HUES48 (cell line): Measurements from ENCODE around the gene PYGB.
"Not testable (repeated sequence)": the region's sequence is repeated elsewhere in the genome, so short reads cannot be mapped to it uniquely, and the experiment has no call there.

Experiments
- H3K27ac ChIP-seq: one replicate; pipeline ENCODE4 v1.7.0; 2013; ENCODE audit warnings: low read depth, low read length, inconsistent platforms
- H3K27me3 ChIP-seq: 2 replicates; pipeline ENCODE4 v1.6.1; 2013; ENCODE audit warnings: mild to moderate bottlenecking, low read length; ENCODE audit not compliant: control insufficient read depth, insufficient read depth
- H3K36me3 ChIP-seq: 2 replicates; pipeline ENCODE4 v1.6.1; 2013; ENCODE audit warnings: low read length; ENCODE audit not compliant: control insufficient read depth, insufficient read depth
- H3K4me1 ChIP-seq: 2 replicates; pipeline ENCODE4 v1.6.1; 2013; ENCODE audit warnings: mild to moderate bottlenecking, low read length; ENCODE audit not compliant: control insufficient read depth, insufficient read depth
- H3K4me3 ChIP-seq: 2 replicates; pipeline ENCODE4 v1.5.1; 2013; ENCODE audit warnings: mild to moderate bottlenecking, low read depth, low read length
- H3K9ac ChIP-seq: 2 replicates; pipeline ENCODE4 v1.6.1; 2013; ENCODE audit warnings: mild to moderate bottlenecking, low read depth, low read length, moderate library complexity
- H3K9me3 ChIP-seq: 2 replicates; pipeline ENCODE4 v1.6.1; 2013; ENCODE audit warnings: low read length; ENCODE audit not compliant: control insufficient read depth, insufficient read depth

The PYGB gene

GRCh38 chr20:25308083-25308491 lies 60.2 kb downstream of the PYGB start:
- Histone ChIP-seq H3K27me3 (no peaks in the 10 kb centered on the region), H3K36me3 (peaks cover 36% of the 10 kb centered on the region), H3K27ac (no peak overlapping the region), H3K4me3 (no peak overlapping the region), H3K4me1 (no peaks in the 10 kb centered on the region), H3K9me3 (no peaks in the 10 kb centered on the region), H3K9ac (no peak overlapping the region)

- no peaks in the 10 kb centered on the region for H3K9me3 ChIP-seq
- no peak overlapping the region for H3K27ac ChIP-seq
- H3K4me1 ChIP-seq, result no peaks in the 10 kb centered on the region
- H3K4me3 ChIP-seq, result no peak overlapping the region
- peaks cover 33% of the 10 kb centered on the region for H3K36me3 ChIP-seq
- H3K9ac ChIP-seq, result no peak overlapping the region
- H3K27me3 ChIP-seq, result no peaks in the 10 kb centered on the region
Observed at GRCh38 chr20:25308671-25309394, 60.9 kb downstream of the PYGB start.

GRCh38 chr20:25309395-25310267 lies 61.7 kb downstream of the PYGB start:
- Histone ChIP-seq H3K9me3 (no peaks in the 10 kb centered on the region), H3K27ac (peak overlapping the region; percentile 24), H3K36me3 (peaks cover 30% of the 10 kb centered on the region), H3K4me1 (no peaks in the 10 kb centered on the region), H3K4me3 (no peak overlapping the region), H3K27me3 (no peaks in the 10 kb centered on the region), H3K9ac (no peak overlapping the region)

GRCh38 chr20:25310268-25310920 lies 62.5 kb downstream of the PYGB start:
- Histone ChIP-seq H3K36me3 (peaks cover 33% of the 10 kb centered on the region), H3K27me3 (no peaks in the 10 kb centered on the region), H3K4me1 (no peaks in the 10 kb centered on the region), H3K9ac (no peak overlapping the region), H3K4me3 (no peak overlapping the region), H3K27ac (peak overlapping the region; percentile 24), H3K9me3 (no peaks in the 10 kb centered on the region)

GRCh38 chr20:25310921-25311728 lies 63.2 kb downstream of the PYGB start:
- Histone ChIP-seq H3K27ac (no peak overlapping the region), H3K36me3 (peaks cover 37% of the 10 kb centered on the region), H3K9ac (no peak overlapping the region), H3K4me3 (no peak overlapping the region), H3K27me3 (no peaks in the 10 kb centered on the region), H3K9me3 (no peaks in the 10 kb centered on the region), H3K4me1 (no peaks in the 10 kb centered on the region)

GRCh38 chr20:25312716-25313115 lies 64.8 kb downstream of the PYGB start:
- not testable (repeated sequence) for H3K9ac ChIP-seq, H3K4me3 ChIP-seq, H3K9me3 ChIP-seq, H3K27me3 ChIP-seq, H3K4me1 ChIP-seq, H3K27ac ChIP-seq
- H3K36me3 ChIP-seq, result peaks cover 30% of the 10 kb centered on the region

- H3K36me3 ChIP-seq, result peaks cover 22% of the 10 kb centered on the region
- no peak overlapping the region for H3K4me3 ChIP-seq
- no peaks in the 10 kb centered on the region for H3K4me1 ChIP-seq
- H3K27ac ChIP-seq, result no peak overlapping the region
- no peak overlapping the region for H3K9ac ChIP-seq
- no peaks in the 10 kb centered on the region for H3K27me3 ChIP-seq
- no peaks in the 10 kb centered on the region for H3K9me3 ChIP-seq
Observed at GRCh38 chr20:25313593-25313992, 65.7 kb downstream of the PYGB start.

- no peak overlapping the region for H3K9ac ChIP-seq
- H3K27me3 ChIP-seq, result no peaks in the 10 kb centered on the region
- peaks cover 19% of the 10 kb centered on the region for H3K36me3 ChIP-seq
- H3K27ac ChIP-seq, result no peak overlapping the region
- no peak overlapping the region for H3K4me3 ChIP-seq
- H3K9me3 ChIP-seq, result no peaks in the 10 kb centered on the region
- no peaks in the 10 kb centered on the region for H3K4me1 ChIP-seq
Observed at GRCh38 chr20:25314497-25315417, 66.9 kb downstream of the PYGB start.

- H3K36me3 ChIP-seq, result peaks cover 19% of the 10 kb centered on the region
- no peaks in the 10 kb centered on the region for H3K9me3 ChIP-seq
- H3K9ac ChIP-seq, result no peak overlapping the region
- H3K4me3 ChIP-seq, result no peak overlapping the region
- no peaks in the 10 kb centered on the region for H3K4me1 ChIP-seq
- no peak overlapping the region for H3K27ac ChIP-seq
- no peaks in the 10 kb centered on the region for H3K27me3 ChIP-seq
Observed at GRCh38 chr20:25315418-25316210, 67.7 kb downstream of the PYGB start.
